ENCODE results near the gene MNAT1.

The MNAT1 gene

GRCh38 chr14:60803871-60804270 is 69.3 kb downstream of the MNAT1 start:
- Histone ChIP-seq H3K9me3 (ENCODE audit: severe bottlenecking) (no peaks in the 10 kb centered on the region), H3K36me3 (ENCODE audit: low read depth) (peaks cover 25% of the 10 kb centered on the region), H3K4me3 (ENCODE audit: severe bottlenecking) (no peak overlapping the region), H3K27me3 (ENCODE audit: insufficient read depth, poor library complexity, severe bottlenecking) (no peaks in the 10 kb centered on the region), H3K27ac (ENCODE audit: poor library complexity, severe bottlenecking) (no peak overlapping the region), H3K4me1 (ENCODE audit: insufficient read depth, poor library complexity, severe bottlenecking) (peaks cover 20% of the 10 kb centered on the region)
- TF ChIP-seq, protein P1, sequence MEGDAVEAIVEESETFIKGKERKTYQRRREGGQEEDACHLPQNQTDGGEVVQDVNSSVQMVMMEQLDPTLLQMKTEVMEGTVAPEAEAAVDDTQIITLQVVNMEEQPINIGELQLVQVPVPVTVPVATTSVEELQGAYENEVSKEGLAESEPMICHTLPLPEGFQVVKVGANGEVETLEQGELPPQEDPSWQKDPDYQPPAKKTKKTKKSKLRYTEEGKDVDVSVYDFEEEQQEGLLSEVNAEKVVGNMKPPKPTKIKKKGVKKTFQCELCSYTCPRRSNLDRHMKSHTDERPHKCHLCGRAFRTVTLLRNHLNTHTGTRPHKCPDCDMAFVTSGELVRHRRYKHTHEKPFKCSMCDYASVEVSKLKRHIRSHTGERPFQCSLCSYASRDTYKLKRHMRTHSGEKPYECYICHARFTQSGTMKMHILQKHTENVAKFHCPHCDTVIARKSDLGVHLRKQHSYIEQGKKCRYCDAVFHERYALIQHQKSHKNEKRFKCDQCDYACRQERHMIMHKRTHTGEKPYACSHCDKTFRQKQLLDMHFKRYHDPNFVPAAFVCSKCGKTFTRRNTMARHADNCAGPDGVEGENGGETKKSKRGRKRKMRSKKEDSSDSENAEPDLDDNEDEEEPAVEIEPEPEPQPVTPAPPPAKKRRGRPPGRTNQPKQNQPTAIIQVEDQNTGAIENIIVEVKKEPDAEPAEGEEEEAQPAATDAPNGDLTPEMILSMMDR (IDR thresholded peaks at IDR 0.05; ENCODE audit: poor library complexity, severe bottlenecking): no peak
- ATAC-seq (ENCODE audit: low read depth) (no peak), DNase-seq (ENCODE audit: low spot score) (no peak)

GRCh38 chr14:60805841-60806430 is 71.4 kb downstream of the MNAT1 start:
- ATAC-seq (ENCODE audit: low read depth) (peak; percentile 52), DNase-seq (ENCODE audit: low spot score) (no peak)
- TF ChIP-seq, protein P1 (IDR thresholded peaks at IDR 0.05; ENCODE audit: poor library complexity, severe bottlenecking): no peak

DNA sequence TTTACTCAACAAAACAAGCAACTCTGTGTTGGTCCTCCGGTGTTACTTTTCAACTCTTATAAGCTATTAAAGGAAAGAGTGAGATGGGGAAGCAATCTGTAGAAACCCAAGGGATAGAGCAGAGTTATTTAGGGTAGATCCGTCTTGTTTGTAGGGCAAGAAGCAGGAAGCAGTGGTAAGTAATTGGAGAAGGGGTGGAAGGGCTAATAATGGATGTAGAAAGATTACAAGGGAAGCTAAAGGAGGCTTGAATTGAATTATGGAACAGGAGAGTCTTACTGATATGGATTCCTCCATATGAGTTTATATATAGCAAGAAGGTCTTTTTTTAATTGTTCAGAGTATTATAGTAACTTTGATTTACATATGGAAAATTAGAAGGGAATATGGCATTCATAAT is 72.7 kb downstream of the MNAT1 start:
- DNase-seq (ENCODE audit: low spot score) (no peak), ATAC-seq (ENCODE audit: low read depth) (no peak)
- TF ChIP-seq, protein P1 (IDR thresholded peaks at IDR 0.05; ENCODE audit: poor library complexity, severe bottlenecking): no peak
- Histone ChIP-seq H3K27ac (ENCODE audit: poor library complexity, severe bottlenecking) (no peak overlapping the region), H3K9me3 (ENCODE audit: severe bottlenecking) (no peaks in the 10 kb centered on the region), H3K4me1 (ENCODE audit: insufficient read depth, poor library complexity, severe bottlenecking) (peaks cover 20% of the 10 kb centered on the region), H3K36me3 (ENCODE audit: low read depth) (peaks cover 41% of the 10 kb centered on the region), H3K4me3 (ENCODE audit: severe bottlenecking) (no peak overlapping the region), H3K27me3 (ENCODE audit: insufficient read depth, poor library complexity, severe bottlenecking) (no peaks in the 10 kb centered on the region)

More at GRCh38 chr14:60805841-60806430, 71.4 kb downstream of the MNAT1 start:
- no peak overlapping the region for H3K4me3 ChIP-seq (ENCODE audit: severe bottlenecking)
- H3K27ac ChIP-seq (ENCODE audit: poor library complexity, severe bottlenecking): no peak overlapping the region
- no peaks in the 10 kb centered on the region for H3K27me3 ChIP-seq (ENCODE audit: insufficient read depth, poor library complexity, severe bottlenecking)
- H3K36me3 ChIP-seq (ENCODE audit: low read depth): peaks cover 32% of the 10 kb centered on the region
- no peaks in the 10 kb centered on the region for H3K9me3 ChIP-seq (ENCODE audit: severe bottlenecking)
- H3K4me1 ChIP-seq (ENCODE audit: insufficient read depth, poor library complexity, severe bottlenecking): peaks cover 20% of the 10 kb centered on the region

DNA sequence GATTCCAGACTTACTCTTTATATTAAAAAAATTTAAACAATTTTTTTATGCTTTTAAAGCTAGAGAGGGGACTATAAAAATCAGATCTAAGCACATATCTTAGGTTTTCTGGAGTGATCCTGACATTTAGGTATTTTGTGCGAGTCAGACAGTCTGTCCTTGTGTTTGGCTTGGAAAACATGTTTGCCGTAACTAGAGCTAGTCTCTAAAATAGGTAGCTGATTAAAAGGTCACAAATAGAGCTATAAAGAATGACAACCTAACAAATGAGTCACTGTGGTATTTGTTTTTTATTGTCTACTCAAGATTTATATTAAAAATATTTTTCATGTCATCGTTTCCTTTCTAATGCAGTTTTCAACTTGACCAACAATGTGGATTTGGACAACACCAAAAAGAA is 73.4 kb downstream of the MNAT1 start:
- DNase-seq (ENCODE audit: low spot score) (no peak), ATAC-seq (ENCODE audit: low read depth) (peak; percentile 45; the same call in 1 of the 3 replicates)
- TF ChIP-seq, protein P1 (IDR thresholded peaks at IDR 0.05; ENCODE audit: poor library complexity, severe bottlenecking): no peak
- Histone ChIP-seq H3K4me1 (ENCODE audit: insufficient read depth, poor library complexity, severe bottlenecking) (peaks cover 20% of the 10 kb centered on the region), H3K4me3 (ENCODE audit: severe bottlenecking) (no peak overlapping the region), H3K36me3 (ENCODE audit: low read depth) (peaks cover 47% of the 10 kb centered on the region), H3K27ac (ENCODE audit: poor library complexity, severe bottlenecking) (no peak overlapping the region), H3K9me3 (ENCODE audit: severe bottlenecking) (no peaks in the 10 kb centered on the region), H3K27me3 (ENCODE audit: insufficient read depth, poor library complexity, severe bottlenecking) (no peaks in the 10 kb centered on the region)

GRCh38 chr14:60812987-60813386 is 78.4 kb downstream of the MNAT1 start:
- Histone ChIP-seq H3K4me3 (ENCODE audit: severe bottlenecking) (no peak overlapping the region), H3K9me3 (ENCODE audit: severe bottlenecking) (no peaks in the 10 kb centered on the region), H3K27ac (ENCODE audit: poor library complexity, severe bottlenecking) (no peak overlapping the region), H3K4me1 (ENCODE audit: insufficient read depth, poor library complexity, severe bottlenecking) (peaks cover 15% of the 10 kb centered on the region), H3K36me3 (ENCODE audit: low read depth) (peaks cover 67% of the 10 kb centered on the region), H3K27me3 (ENCODE audit: insufficient read depth, poor library complexity, severe bottlenecking) (no peaks in the 10 kb centered on the region)
- TF ChIP-seq, protein P1 (IDR thresholded peaks at IDR 0.05; ENCODE audit: poor library complexity, severe bottlenecking): no peak
- DNase-seq (ENCODE audit: low spot score) (no peak), ATAC-seq (ENCODE audit: low read depth) (no peak)

Data from RWPE2 (cell line).